Measurements from ENCODE around the gene CHRM1.

- TF ChIP-seq CTCF (conservative IDR thresholded peaks at IDR 0.05; ENCODE audit: low read depth, low read length) (no peak), EZH2phosphoT487 (IDR thresholded peaks at IDR 0.05; ENCODE audit: borderline replicate concordance, low read length) (no peak)
These were observed 1.7 kb downstream of the CHRM1 start for GRCh38 chr11:62919476-62919875.
